Erythroblast (primary cell): ENCODE data around the gene IKBIP.

Experiments used
- GATA1 ChIP-seq: IDR thresholded peaks from 2 replicates; pipeline ENCODE4 v1.6.1; 2011; ENCODE audit warnings: low read depth, mild to moderate bottlenecking, control low read depth, low read length, moderate library complexity
- POLR2A ChIP-seq: IDR thresholded peaks from 2 replicates; pipeline ENCODE4 v1.6.1; 2011; ENCODE audit warnings: mild to moderate bottlenecking, low read length

GRCh38 chr12:98635657-98636323, 8.8 kb downstream of the IKBIP start:
- TF ChIP-seq POLR2A (no peak), GATA1 (no peak)
